Activated T-cell treated with anti-CD3 and anti-CD28 coated beads for 24 hours (primary cell): ENCODE results near the gene TH.
"Not testable (repeated sequence)": the region's sequence is repeated elsewhere in the genome, so short reads cannot be mapped to it uniquely, and the experiment has no call there.

ENCODE experiments used
- DNase-seq: peaks from one replicate; pipeline ENCODE4 v3.0.0-alpha.2; 2020; ENCODE audit warnings: low read depth

The TH gene

GRCh38 chr11:2129699-2130366 lies 41.8 kb downstream of the TH start:
- DNase-seq: no peak

- DNase-seq: no peak
Observed at GRCh38 chr11:2129308-2129698, 42.3 kb downstream of the TH start.

- no peak for DNase-seq
Observed at GRCh38 chr11:2128511-2129307, 42.9 kb downstream of the TH start.

- DNase-seq: no peak
Observed at GRCh38 chr11:2128130-2128510, 43.5 kb downstream of the TH start.

GRCh38 chr11:2127482-2128129 lies 44.0 kb downstream of the TH start:
- DNase-seq: no peak

GRCh38 chr11:2126520-2127085 lies 45.0 kb downstream of the TH start:
- no peak for DNase-seq

GRCh38 chr11:2124736-2125484 lies 46.7 kb downstream of the TH start:
- DNase-seq: not testable (repeated sequence)

- DNase-seq: no peak
Observed at GRCh38 chr11:2123628-2123960, 48.0 kb downstream of the TH start.

- DNase-seq: no peak
Observed at GRCh38 chr11:2122907-2123627, 48.5 kb downstream of the TH start.

GRCh38 chr11:2122222-2122906 lies 49.3 kb downstream of the TH start:
- DNase-seq: no peak

- no peak for DNase-seq
Observed at GRCh38 chr11:2121227-2122130, 50.1 kb downstream of the TH start.

GRCh38 chr11:2120359-2121100 lies 51.1 kb downstream of the TH start:
- DNase-seq: no peak

GRCh38 chr11:2118677-2119076 lies 52.9 kb downstream of the TH start:
- no peak for DNase-seq

GRCh38 chr11:2116680-2117079 lies 54.9 kb downstream of the TH start:
- no peak for DNase-seq

- DNase-seq: no peak
Observed at GRCh38 chr11:2115308-2115707, 56.3 kb downstream of the TH start.

- DNase-seq: no peak
Observed at GRCh38 chr11:2114430-2115241, 57.0 kb downstream of the TH start.
